ENCODE results near the gene TERT. TPM values are rescaled to one million over a fixed set of nuclear protein-coding genes. Genes with fewer than 3 reads are reported as not detected.

Gene TERT
- total and polyA plus RNA-seq, 10 of the 15 experiments (the other 5 are each of a cell fraction or from before 2014, with no cell fraction given) = 0.08 to 21.5 (median 5.0) TPM

GRCh38 chr5:1321576-1321975 lies 26.7 kb upstream of the TERT start:
- Histone ChIP-seq H3K4me1 (ENCODE audit: control insufficient read depth, insufficient read depth, low read length) (peaks cover 10% of the 10 kb centered on the region), H2AFZ (ENCODE audit: control insufficient read depth, low read depth, low read length) (no peak overlapping the region), H3K27me3 (replicated peaks in 1 of 2; ENCODE audit: control insufficient read depth in 2 of 2, insufficient read depth in 2 of 2, low read length in 1 of 2) (no peaks in the 10 kb centered on the region), H3K36me3 (ENCODE audit: control insufficient read depth in 2 of 2, insufficient read depth in 2 of 2, low read length in 1 of 2) (peaks cover 16 to 59% of the 10 kb centered on the region in 2 experiments), H3K79me2 (ENCODE audit: control insufficient read depth, insufficient read depth, low read length) (no peaks in the 10 kb centered on the region), H3K4me2 (ENCODE audit: control insufficient read depth, insufficient read depth) (no peak overlapping the region), H3K4me3 (no peak overlapping the region), H4K20me1 (ENCODE audit: control insufficient read depth, insufficient read depth) (no peaks in the 10 kb centered on the region), H3K9ac (ENCODE audit: control insufficient read depth, insufficient read depth, low read length) (no peak overlapping the region), H3K27ac (ENCODE audit: control insufficient read depth, insufficient read depth) (no peak overlapping the region), H3K9me3 (replicated peaks; ENCODE audit: control insufficient read depth, insufficient read depth, low read length) (no peaks in the 10 kb centered on the region)
- intact Hi-C loops (cut with micrococcal nuclease; ENCODE audit: unreplicated experiment) (no loop called here), in situ Hi-C loops (cut with MboI) (no loop called here)
- DNase-seq (ENCODE audit: low read depth, low spot score) = no peak
- POLR2A ChIA-PET = no interaction called here
- no TSS peak for BruUV-seq (replicated peaks)
- 96% methylated on average over 16 of the region's 16 CpGs for WGBS (ENCODE audit: insufficient coverage, insufficient replicate concordance, low lambda C conversion rate, missing lambda C conversion rate)
- SMC1A ChIA-PET (ENCODE audit: uncharacterized antibody, unreplicated experiment) = no interaction called here
- RAD21 ChIA-PET (ENCODE audit: unreplicated experiment) = no interaction called here
- CTCF ChIA-PET = no interaction called here
- no peak for ATAC-seq
- TF ChIP-seq ZNF384 (IDR thresholded peaks at IDR 0.05; ENCODE audit: borderline replicate concordance, low read depth, low read length) (no peak), RCOR1 (conservative IDR thresholded peaks at IDR 0.05; ENCODE audit: low read depth, low read length) (no peak), SMAD5 (IDR thresholded peaks at IDR 0.05; ENCODE audit: low read depth) (no peak), NR2C1 (IDR thresholded peaks at IDR 0.05) (no peak), RELA (IDR thresholded peaks at IDR 0.05; ENCODE audit: borderline replicate concordance, partially characterized antibody) (no peak)
- FAIRE-seq = no peak

GRCh38 chr5:1320436-1321344 lies 25.8 kb upstream of the TERT start:
- WGBS (ENCODE audit: insufficient coverage, insufficient replicate concordance, low lambda C conversion rate, missing lambda C conversion rate) = 97% methylated on average over 36 of the region's 36 CpGs
- Histone ChIP-seq H3K4me2 (ENCODE audit: control insufficient read depth, insufficient read depth) (no peak overlapping the region), H3K36me3 (ENCODE audit: control insufficient read depth in 2 of 2, insufficient read depth in 2 of 2, low read length in 1 of 2) (peaks cover 16 to 57% of the 10 kb centered on the region in 2 experiments), H3K9ac (ENCODE audit: control insufficient read depth, insufficient read depth, low read length) (no peak overlapping the region), H3K4me1 (ENCODE audit: control insufficient read depth, insufficient read depth, low read length) (peaks cover 17% of the 10 kb centered on the region), H3K79me2 (ENCODE audit: control insufficient read depth, insufficient read depth, low read length) (no peaks in the 10 kb centered on the region), H3K4me3 (no peak overlapping the region), H3K27me3 (replicated peaks in 1 of 2; ENCODE audit: control insufficient read depth in 2 of 2, insufficient read depth in 2 of 2, low read length in 1 of 2) (no peaks in the 10 kb centered on the region), H2AFZ (ENCODE audit: control insufficient read depth, low read depth, low read length) (no peak overlapping the region), H3K27ac (ENCODE audit: control insufficient read depth, insufficient read depth) (no peak overlapping the region), H4K20me1 (ENCODE audit: control insufficient read depth, insufficient read depth) (no peaks in the 10 kb centered on the region), H3K9me3 (replicated peaks; ENCODE audit: control insufficient read depth, insufficient read depth, low read length) (no peaks in the 10 kb centered on the region)
- no peak for ATAC-seq
- no TSS peak for BruUV-seq (replicated peaks)
- no peak for FAIRE-seq
- CTCF ChIA-PET = no interaction called here
- POLR2A ChIA-PET = interaction anchor here (0.6 kb wide), 1 partner anchor 307 kb away, joined by 3 read pairs; no protein-coding TSS in a partner anchor
- no peak for TF ChIP-seq IRF3 (IDR thresholded peaks at IDR 0.05)
- TF ChIP-seq TBL1XR1 (IDR thresholded peaks at IDR 0.05; ENCODE audit: low read depth, low read length) = no peak
- no peak for TF ChIP-seq BMI1 (IDR thresholded peaks at IDR 0.05; ENCODE audit: borderline replicate concordance)
- no peak for TF ChIP-seq NFIC (IDR thresholded peaks at IDR 0.05; ENCODE audit: low read depth, low read length)
- DNase-seq (ENCODE audit: low read depth, low spot score) = no peak
- RAD21 ChIA-PET (ENCODE audit: unreplicated experiment) = no interaction called here
- intact Hi-C loops (cut with micrococcal nuclease; ENCODE audit: unreplicated experiment) (no loop called here), in situ Hi-C loops (cut with MboI) (no loop called here)
- SMC1A ChIA-PET (ENCODE audit: uncharacterized antibody, unreplicated experiment) = no interaction called here
